Measurements from ENCODE around the gene TEAD2. TPM values are rescaled to one million over a fixed set of nuclear protein-coding genes. Genes with fewer than 3 reads are reported as not detected.

The TEAD2 gene
- total and polyA plus RNA-seq, 10 of the 15 experiments (the other 5 are each of a cell fraction or from before 2014, with no cell fraction given) = 0.04 to 0.26 (median 0.11) TPM; not detected in 3

- TF ChIP-seq PAX5 (IDR thresholded peaks at IDR 0.05; ENCODE audit: borderline replicate concordance, low read depth, low read length) = no peak
- TF ChIP-seq NFYB (IDR thresholded peaks at IDR 0.05; ENCODE audit: insufficient read depth, low read depth, low read length) = peak; percentile 71
- TF ChIP-seq, protein P1, sequence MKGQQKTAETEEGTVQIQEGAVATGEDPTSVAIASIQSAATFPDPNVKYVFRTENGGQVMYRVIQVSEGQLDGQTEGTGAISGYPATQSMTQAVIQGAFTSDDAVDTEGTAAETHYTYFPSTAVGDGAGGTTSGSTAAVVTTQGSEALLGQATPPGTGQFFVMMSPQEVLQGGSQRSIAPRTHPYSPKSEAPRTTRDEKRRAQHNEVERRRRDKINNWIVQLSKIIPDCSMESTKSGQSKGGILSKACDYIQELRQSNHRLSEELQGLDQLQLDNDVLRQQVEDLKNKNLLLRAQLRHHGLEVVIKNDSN (IDR thresholded peaks at IDR 0.05; ENCODE audit: borderline replicate concordance, extremely low read length, insufficient read depth, low read depth, low read length) = peak; percentile 70
- TF ChIP-seq, protein P2, sequence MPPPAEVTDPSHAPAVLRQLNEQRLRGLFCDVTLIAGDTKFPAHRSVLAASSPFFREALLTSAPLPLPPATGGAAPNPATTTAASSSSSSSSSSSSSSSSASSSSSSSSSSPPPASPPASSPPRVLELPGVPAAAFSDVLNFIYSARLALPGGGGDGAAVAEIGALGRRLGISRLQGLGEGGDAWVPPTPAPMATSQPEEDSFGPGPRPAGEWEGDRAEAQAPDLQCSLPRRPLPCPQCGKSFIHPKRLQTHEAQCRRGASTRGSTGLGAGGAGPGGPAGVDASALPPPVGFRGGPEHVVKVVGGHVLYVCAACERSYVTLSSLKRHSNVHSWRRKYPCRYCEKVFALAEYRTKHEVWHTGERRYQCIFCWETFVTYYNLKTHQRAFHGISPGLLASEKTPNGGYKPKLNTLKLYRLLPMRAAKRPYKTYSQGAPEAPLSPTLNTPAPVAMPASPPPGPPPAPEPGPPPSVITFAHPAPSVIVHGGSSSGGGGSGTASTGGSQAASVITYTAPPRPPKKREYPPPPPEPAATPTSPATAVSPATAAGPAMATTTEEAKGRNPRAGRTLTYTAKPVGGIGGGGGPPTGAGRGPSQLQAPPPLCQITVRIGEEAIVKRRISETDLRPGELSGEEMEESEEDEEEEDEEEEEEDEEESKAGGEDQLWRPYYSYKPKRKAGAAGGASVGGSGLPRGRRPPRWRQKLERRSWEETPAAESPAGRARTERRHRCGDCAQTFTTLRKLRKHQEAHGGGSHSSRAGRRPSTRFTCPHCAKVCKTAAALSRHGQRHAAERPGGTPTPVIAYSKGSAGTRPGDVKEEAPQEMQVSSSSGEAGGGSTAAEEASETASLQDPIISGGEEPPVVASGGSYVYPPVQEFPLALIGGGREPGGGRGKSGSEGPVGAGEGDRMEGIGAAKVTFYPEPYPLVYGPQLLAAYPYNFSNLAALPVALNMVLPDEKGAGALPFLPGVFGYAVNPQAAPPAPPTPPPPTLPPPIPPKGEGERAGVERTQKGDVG (CRISPR knock-in tag; IDR thresholded peaks at IDR 0.05) = no peak
- no peak for TF ChIP-seq ASH2L (IDR thresholded peaks at IDR 0.05; ENCODE audit: borderline replicate concordance, low read depth)
- TF ChIP-seq MYB (IDR thresholded peaks at IDR 0.05; ENCODE audit: borderline replicate concordance, low read depth, low read length) = no peak
- TF ChIP-seq SRF (IDR thresholded peaks at IDR 0.05; ENCODE audit: low read depth in 2 of 2, low read length in 2 of 2) = no peak
- peak; percentile 55; the same call in 1 of the 2 replicates for TF ChIP-seq RAD51 (IDR thresholded peaks at IDR 0.05)
- TF ChIP-seq ZNF622 (IDR thresholded peaks at IDR 0.05) = no peak
- TF ChIP-seq HSF1 (IDR thresholded peaks at IDR 0.05; ENCODE audit: low read depth, low read length) = no peak
- TF ChIP-seq MTA3 (IDR thresholded peaks at IDR 0.05; ENCODE audit: borderline replicate concordance, low read length) = no peak
- TF ChIP-seq RCOR1 (conservative IDR thresholded peaks at IDR 0.05; ENCODE audit: low read depth, low read length) = no peak
- TF ChIP-seq CHD4 (IDR thresholded peaks at IDR 0.05) = no peak
- TF ChIP-seq KLF5 (IDR thresholded peaks at IDR 0.05; ENCODE audit: partially characterized antibody) = no peak
- no peak for TF ChIP-seq TARDBP (IDR thresholded peaks at IDR 0.05; ENCODE audit: borderline replicate concordance)
- TF ChIP-seq BMI1 (IDR thresholded peaks at IDR 0.05; ENCODE audit: borderline replicate concordance) = no peak
- TF ChIP-seq ATF3 (IDR thresholded peaks at IDR 0.05; ENCODE audit: borderline replicate concordance, extremely low read depth, low read depth, low read length) = peak; percentile 46; the same call in 1 of the 2 replicates
- TF ChIP-seq SIX5 (IDR thresholded peaks at IDR 0.05; ENCODE audit: low read depth, low read length, severe bottlenecking) = peak; percentile 74
- TF ChIP-seq TCF3 (IDR thresholded peaks at IDR 0.05; ENCODE audit: borderline replicate concordance, insufficient read depth, low read depth, low read length) = no peak
- TF ChIP-seq CEBPB (IDR thresholded peaks at IDR 0.05; ENCODE audit: borderline replicate concordance in 1 of 2, low read depth in 2 of 2, low read length in 2 of 2) = no peak
- no peak for TF ChIP-seq IKZF2 (IDR thresholded peaks at IDR 0.05)
- no peak for TF ChIP-seq ZNF217 (IDR thresholded peaks at IDR 0.05)
- no peak for TF ChIP-seq EP300 (IDR thresholded peaks at IDR 0.05; ENCODE audit: borderline replicate concordance in 1 of 2, control insufficient read depth in 1 of 2, low read depth in 2 of 2, low read length in 2 of 2)
- TF ChIP-seq RAD21 (IDR thresholded peaks at IDR 0.05; ENCODE audit: insufficient read depth, low read depth, low read length) = no peak
- no peak for TF ChIP-seq MXI1 (IDR thresholded peaks at IDR 0.05; ENCODE audit: low read depth, low read length)
Observed at GRCh38 chr19:49347835-49348234, 14.4 kb downstream of the TEAD2 start (continued).
